Fibroblast of mammary gland (primary cell): Measurements from ENCODE around the gene NTM.

Experiments
- DNase-seq: peaks from one replicate; pipeline ENCODE4 v3.0.0-alpha.2; 2010; ENCODE audit warnings: low read depth
- H3K4me3 ChIP-seq: 2 replicates; pipeline ENCODE4 v1.5.1; 2011; ENCODE audit warnings: low read depth, mild to moderate bottlenecking, low read length, moderate library complexity; ENCODE audit not compliant: control insufficient read depth
- CTCF ChIP-seq: conservative IDR thresholded peaks from 2 replicates; pipeline ENCODE4 v1.5.1; 2011; ENCODE audit warnings: low read depth, low read length, inconsistent platforms; ENCODE audit not compliant: control insufficient read depth, insufficient read depth

The NTM gene

GRCh38 chr11:131581046-131581445, 210.6 kb downstream of the NTM start:
- no peak for DNase-seq
- no peak for TF ChIP-seq CTCF
- no peak overlapping the region for H3K4me3 ChIP-seq

GRCh38 chr11:131582021-131582525, 211.7 kb downstream of the NTM start:
- TF ChIP-seq CTCF, result no peak
- no peak for DNase-seq
- H3K4me3 ChIP-seq, result no peak overlapping the region

- TF ChIP-seq CTCF, result no peak
- DNase-seq, result no peak
- no peak overlapping the region for H3K4me3 ChIP-seq
Measured at GRCh38 chr11:131583421-131583820, 213.0 kb downstream of the NTM start.

- DNase-seq, result no peak
- TF ChIP-seq CTCF, result no peak
Measured at GRCh38 chr11:131583938-131584337, 213.5 kb downstream of the NTM start.

GRCh38 chr11:131584785-131585592, 214.6 kb downstream of the NTM start:
- DNase-seq, result no peak
- no peak for TF ChIP-seq CTCF
- no peak overlapping the region for H3K4me3 ChIP-seq

More at GRCh38 chr11:131583938-131584337, 213.5 kb downstream of the NTM start:
- H3K4me3 ChIP-seq, result no peak overlapping the region

GRCh38 chr11:131588057-131588456, 217.6 kb downstream of the NTM start:
- TF ChIP-seq CTCF, result no peak
- no peak for DNase-seq
- H3K4me3 ChIP-seq, result no peak overlapping the region
